Measurements from ENCODE around the gene WNT9A.
A peak's percentile ranks its signal among the peaks of the same experiment; 100 is the strongest.

The WNT9A gene

GRCh38 chr1:227954163-227954850 is 6.6 kb upstream of the WNT9A start:
- DNase-seq (ENCODE audit: low read depth in 2 of 2), result no peak

GRCh38 chr1:227953022-227953412 is 5.3 kb upstream of the WNT9A start:
- DNase-seq (ENCODE audit: low read depth in 2 of 2), result no peak

GRCh38 chr1:227952374-227953021 is 4.8 kb upstream of the WNT9A start:
- DNase-seq (ENCODE audit: low read depth in 2 of 2), result no peak

GRCh38 chr1:227951624-227952373 is 4.1 kb upstream of the WNT9A start:
- DNase-seq (ENCODE audit: low read depth in 2 of 2), result no peak

- no peak for DNase-seq (ENCODE audit: low read depth in 2 of 2)
Measured at GRCh38 chr1:227950735-227951346, 3.1 kb upstream of the WNT9A start.

GRCh38 chr1:227949954-227950734 is 2.4 kb upstream of the WNT9A start:
- no peak for DNase-seq (ENCODE audit: low read depth in 2 of 2)

GRCh38 chr1:227949341-227949921 is 1.7 kb upstream of the WNT9A start:
- DNase-seq (ENCODE audit: low read depth in 2 of 2), result no peak

- DNase-seq (ENCODE audit: low read depth in 2 of 2), result no peak
Measured at GRCh38 chr1:227948493-227949260, 945 bp upstream of the WNT9A start.

GRCh38 chr1:227947386-227947675 is 401 bp downstream of the WNT9A start:
- DNase-seq (ENCODE audit: low read depth in 2 of 2), result no peak

GRCh38 chr1:227946624-227947385 is 927 bp downstream of the WNT9A start:
- DNase-seq (ENCODE audit: low read depth in 2 of 2), result peak in 1 of 2 donors; percentile 21

- no peak for DNase-seq (ENCODE audit: low read depth in 2 of 2)
Measured at GRCh38 chr1:227945891-227946623, 1.7 kb downstream of the WNT9A start.

- DNase-seq (ENCODE audit: low read depth in 2 of 2), result no peak
Measured at GRCh38 chr1:227944931-227945890, 2.5 kb downstream of the WNT9A start.

- DNase-seq (ENCODE audit: low read depth in 2 of 2), result no peak
Measured at GRCh38 chr1:227944090-227944930, 3.4 kb downstream of the WNT9A start.

- no peak for DNase-seq (ENCODE audit: low read depth in 2 of 2)
Measured at GRCh38 chr1:227943381-227944089, 4.2 kb downstream of the WNT9A start.

GRCh38 chr1:227942716-227943261 is 4.9 kb downstream of the WNT9A start:
- DNase-seq (ENCODE audit: low read depth in 2 of 2), result no peak

GRCh38 chr1:227942021-227942715 is 5.6 kb downstream of the WNT9A start:
- no peak for DNase-seq (ENCODE audit: low read depth in 2 of 2)

All from stimulated activated CD8-positive, alpha-beta memory T cell treated with anti-CD3 and anti-CD28 coated beads, Interleukin-2, amount 100 ng/mL, for 1 hour (primary cell).